AG04450 (cell line): ENCODE results near the gene OLFML2A. TPM values are rescaled to one million over a fixed set of nuclear protein-coding genes. Genes with fewer than 3 reads are reported as not detected.
A peak's percentile ranks its signal among the peaks of the same experiment; 100 is the strongest.

Experiments
- CTCF ChIA-PET: fragments of 300-600, 350-600 bp; formaldehyde crosslinking; extraction: SDS; loops from one replicate; lab custom pipeline; 2022; ENCODE audit warnings: antibody characterized with exemption, inconsistent platforms; lab: Charles Lee
- POLR2A ChIA-PET: fragments of 350-600 bp; formaldehyde crosslinking; extraction: SDS; loops from one replicate; lab custom pipeline; 2021; ENCODE audit warnings: antibody characterized with exemption, inconsistent platforms; lab: Yijun Ruan, JAX
- DNase-seq: peaks from one replicate; pipeline ENCODE4 v3.0.0-alpha.2; 2011; ENCODE audit warnings: low read depth, low spot score
- H3K27ac ChIP-seq: one replicate; pipeline ENCODE4 v1.5.1; 2012; ENCODE audit warnings: low read depth, low read length, control low read depth
- H3K27me3 ChIP-seq: one replicate; pipeline ENCODE4 v1.6.0; 2012; ENCODE audit warnings: low read length; ENCODE audit not compliant: control insufficient read depth, insufficient read depth
- H3K4me3 ChIP-seq: 2 replicates; pipeline ENCODE4 v1.5.1; 2011; ENCODE audit warnings: mild to moderate bottlenecking, low read depth, low read length, control low read depth
- H3K9me3 ChIP-seq: 2 replicates; pipeline ENCODE4 v1.5.1; 2012; ENCODE audit warnings: low read length; ENCODE audit not compliant: control insufficient read depth, insufficient read depth
- CTCF ChIP-seq: IDR thresholded peaks from 2 replicates; pipeline ENCODE4 v1.5.1; 2011; ENCODE audit warnings: low read depth, low read length, control low read depth, inconsistent platforms
- polyA plus RNA-seq: library from polyadenylated mRNA; depleted of rRNA; stranded (reverse); fragments of >200 nt; gene quantifications from 2 replicates; pipeline ENCODE4 v1.2.3, GENCODE V29; 2011

OLFML2A gene
- polyA plus RNA-seq, 1 experiment = 22.3 TPM

GRCh38 chr9:124852829-124853531 lies 76.0 kb downstream of the OLFML2A start, which contains the start of gene WDR38:
WDR38 (plus strand) TSS chr9:124853460; CDS start chr9:124853532, 72 bp downstream.
- peak; percentile 82 for TF ChIP-seq CTCF
- ChIA-PET POLR2A (interaction anchor here (0.6 to 2.9 kb wide), 9 partner anchors 11 to 409 kb away, joined by 3 to 12 read pairs (median 3); partner anchors contain the start of genes GAPVD1 and NR6A1), CTCF (interaction anchor here (0.6 to 13.2 kb wide), 37 partner anchors 9 to 523 kb away, joined by 3 to 674 read pairs (median 4); partner anchors contain the start of genes ARPC5L, NR6A1, OLFML2A and RPL35)
- Histone ChIP-seq H3K27me3 (peaks cover 3% of the 10 kb centered on the region), H3K9me3 (no peaks in the 10 kb centered on the region; the same call in 1 of the 2 replicates), H3K4me3 (peak within 1 kb of the TSS; percentile 61), H3K27ac (no peak within 1 kb of the TSS)
- no peak for DNase-seq

GRCh38 chr9:124853605-124854143 lies 76.7 kb downstream of the OLFML2A start:
- no peak for TF ChIP-seq CTCF
- Histone ChIP-seq H3K27me3 (peaks cover 3% of the 10 kb centered on the region), H3K4me3 (no peak overlapping the region; the same call in 1 of the 2 replicates), H3K27ac (no peak overlapping the region), H3K9me3 (no peaks in the 10 kb centered on the region; the same call in 1 of the 2 replicates)
- DNase-seq = no peak
- CTCF ChIA-PET = interaction anchor here (0.6 to 13.2 kb wide), 25 partner anchors 8 to 522 kb away, joined by 3 to 674 read pairs (median 4); partner anchors contain the start of genes ARPC5L, NR6A1, OLFML2A and RPL35
- POLR2A ChIA-PET = interaction anchor here (0.8 to 2.9 kb wide), 4 partner anchors 74 to 82 kb away, joined by 3 to 12 read pairs (median 12); partner anchors contain the start of gene NR6A1

GRCh38 chr9:124854161-124854560 lies 77.2 kb downstream of the OLFML2A start:
- CTCF ChIA-PET = interaction anchor here (0.6 to 13.2 kb wide), 11 partner anchors 12 to 85 kb away, joined by 3 to 674 read pairs (median 7); partner anchors contain the start of genes NR6A1 and OLFML2A
- no peak for DNase-seq
- no peak overlapping the region for H3K4me3 ChIP-seq
- no peaks in the 10 kb centered on the region; the same call in 1 of the 2 replicates for H3K9me3 ChIP-seq
- TF ChIP-seq CTCF = no peak
- H3K27ac ChIP-seq = no peak overlapping the region
- POLR2A ChIA-PET = interaction anchor here (0.5 to 2.9 kb wide), 4 partner anchors 26 to 83 kb away, joined by 3 to 12 read pairs (median 8); partner anchors contain the start of gene NR6A1
- H3K27me3 ChIP-seq = peaks cover 3% of the 10 kb centered on the region

GRCh38 chr9:124854822-124855221 lies 77.9 kb downstream of the OLFML2A start:
- TF ChIP-seq CTCF = no peak
- no peak overlapping the region for H3K4me3 ChIP-seq
- peaks cover 3% of the 10 kb centered on the region for H3K27me3 ChIP-seq
- no peaks in the 10 kb centered on the region; the same call in 1 of the 2 replicates for H3K9me3 ChIP-seq
- no peak overlapping the region for H3K27ac ChIP-seq
- ChIA-PET POLR2A (interaction anchor here (0.5 to 2.9 kb wide), 3 partner anchors 27 to 82 kb away, joined by 5 to 12 read pairs (median 9); no protein-coding TSS in a partner anchor), CTCF (interaction anchor here (0.6 to 13.2 kb wide), 4 partner anchors 13 to 85 kb away, joined by 3 to 674 read pairs (median 20); partner anchors contain the start of genes NR6A1 and OLFML2A)
- no peak for DNase-seq
